Liver (tissue), 9 donors: ENCODE measurements around the gene FGF3. TPM values are rescaled to one million over a fixed set of nuclear protein-coding genes. Genes with fewer than 3 reads are reported as not detected.

Experiments
- DNase-seq: peaks from one replicate; pipeline ENCODE4 v3.0.0-alpha.2; 2017; ENCODE audit warnings: low spot score
- H3K27ac ChIP-seq, 2 donors: one replicate each; pipeline ENCODE4 v1.7.0; 2013; ENCODE audit warnings: inconsistent platforms in 2 of 2, low read length in 2 of 2, control low read depth in 1 of 2, low read depth in 1 of 2, mild to moderate bottlenecking in 1 of 2
- H3K27me3 ChIP-seq, 4 donors: one replicate each; pipeline versions ENCODE4 v1.6.1 to v1.7.0; 2013; ENCODE audit warnings: low read length in 3 of 4, inconsistent platforms in 1 of 4, mild to moderate bottlenecking in 1 of 4, moderate library complexity in 1 of 4; ENCODE audit not compliant: control insufficient read depth in 4 of 4, insufficient read depth in 4 of 4
- H3K36me3 ChIP-seq, 4 donors: one replicate each; pipeline versions ENCODE4 v1.6.1 to v1.7.0; 2013; ENCODE audit warnings: low read length in 3 of 4, mild to moderate bottlenecking in 3 of 4, low read depth in 1 of 4, moderate library complexity in 1 of 4; ENCODE audit not compliant: control insufficient read depth in 4 of 4, insufficient read depth in 3 of 4
- H3K4me1 ChIP-seq, 4 donors: one replicate each; pipeline versions ENCODE4 v1.6.1 to v1.7.0; 2013; ENCODE audit warnings: low read length in 3 of 4, mild to moderate bottlenecking in 3 of 4, moderate library complexity in 1 of 4; ENCODE audit not compliant: control insufficient read depth in 4 of 4, insufficient read depth in 4 of 4
- H3K4me3 ChIP-seq, 3 donors: one replicate each; pipeline versions ENCODE4 v1.6.1 to v1.7.0; 2013; ENCODE audit warnings: low read length in 3 of 3, control low read depth in 1 of 3, low read depth in 1 of 3, mild to moderate bottlenecking in 1 of 3
- H3K9ac ChIP-seq, 2 donors: one replicate each; pipeline ENCODE4 v1.7.0; 2013; ENCODE audit warnings: low read length in 2 of 2, mild to moderate bottlenecking in 2 of 2, moderate library complexity in 2 of 2, control low read depth in 1 of 2, low read depth in 1 of 2
- H3K9me3 ChIP-seq, 4 donors: one replicate each; pipeline versions ENCODE4 v1.6.1 to v1.7.0; 2013; ENCODE audit warnings: low read length in 3 of 4; ENCODE audit not compliant: control insufficient read depth in 4 of 4
- EGR1 ChIP-seq, 2 donors: IDR thresholded peaks; 2 replicates each; pipeline ENCODE4 v1.6.1; 2016 to 2018; ENCODE audit warnings: antibody characterized with exemption in 2 of 2, low read depth in 2 of 2
- FOXA2 ChIP-seq: IDR thresholded peaks from 2 replicates; pipeline ENCODE4 v1.6.1; 2016; ENCODE audit warnings: antibody characterized with exemption
- GABPA ChIP-seq, 2 donors: IDR thresholded peaks in 1 of 2; conservative IDR thresholded peaks in 1 of 2; 2 replicates each; pipeline ENCODE4 v1.6.1; 2016; ENCODE audit warnings: antibody characterized with exemption in 2 of 2, mild to moderate bottlenecking in 1 of 2, moderate library complexity in 1 of 2
- HNF4A ChIP-seq, 2 donors: conservative IDR thresholded peaks; 2 replicates each; pipeline ENCODE4 v1.6.1; 2016; ENCODE audit warnings: antibody characterized with exemption in 2 of 2, mild to moderate bottlenecking in 2 of 2
- HNF4G ChIP-seq: IDR thresholded peaks from 2 replicates; pipeline ENCODE4 v1.6.1; 2016; ENCODE audit warnings: antibody characterized with exemption
- NR2F2 ChIP-seq: IDR thresholded peaks from 2 replicates; pipeline ENCODE4 v1.6.1; 2016; ENCODE audit warnings: antibody characterized with exemption
- RAD21 ChIP-seq, 2 donors: IDR thresholded peaks; 2 replicates each; pipeline ENCODE4 v1.6.1; 2016; ENCODE audit warnings: antibody characterized with exemption in 2 of 2, mild to moderate bottlenecking in 2 of 2
- RXRA ChIP-seq, 2 donors: IDR thresholded peaks; 2 replicates each; pipeline ENCODE4 v1.6.1; 2017 to 2018; ENCODE audit warnings: antibody characterized with exemption in 2 of 2, mild to moderate bottlenecking in 1 of 2
- SP1 ChIP-seq: IDR thresholded peaks from 2 replicates; pipeline ENCODE4 v1.6.1; 2018; ENCODE audit warnings: antibody characterized with exemption, mild to moderate bottlenecking
- TAF1 ChIP-seq: conservative IDR thresholded peaks from 2 replicates; pipeline ENCODE4 v1.6.1; 2016; ENCODE audit warnings: antibody characterized with exemption, mild to moderate bottlenecking
- YY1 ChIP-seq: IDR thresholded peaks from 2 replicates; pipeline ENCODE4 v1.6.1; 2016; ENCODE audit warnings: antibody characterized with exemption, mild to moderate bottlenecking
- WGBS: extraction: QIAGEN DNeasy Blood & Tissue Kit; methylation state at CpG from one replicate; pipeline ENCODE4 v1.1.7; 2013; 5-methylcytosine and 5-hydroxymethylcytosine counted together
- polyA plus RNA-seq, 2 donors: library from polyadenylated mRNA; stranded (reverse) in 1 of 2; unstranded in 1 of 2; fragments of 200-250 nt in 1 of 2; fragments of >200 nt in 1 of 2; fragmentation: Nextera tagmentation in 1 of 2; extraction: Ambion mirVana in 1 of 2; gene quantifications; one replicate each; pipeline versions ENCODE4 v1.2.1 to v1.2.3, GENCODE V29; 2013 to 2015
- total RNA-seq, 2 donors: library from RNA; depleted of rRNA; stranded (reverse); fragments of >200 nt; gene quantifications; one replicate each; pipeline ENCODE4 v1.2.3, GENCODE V29; 2014
- TF ChIP-seq, protein P1 (sequence below): fragments of 150-350 bp; IDR thresholded peaks from 2 replicates; pipeline ENCODE4 v1.5.1; 2017; ENCODE audit warnings: improper control_type of control experiment, low read depth, low read length; ENCODE audit not compliant: missing input control
- TF ChIP-seq, protein P2 (sequence below): IDR thresholded peaks from 2 replicates; pipeline ENCODE4 v1.6.1; 2016; ENCODE audit warnings: antibody characterized with exemption
- TF ChIP-seq, protein P3 (sequence below): IDR thresholded peaks from 2 replicates; pipeline ENCODE4 v1.6.1; 2016; ENCODE audit warnings: antibody characterized with exemption
- donor health status: healthy.
- donor health status: healthy.
- donor health status: healthy.
- donor health status: healthy.
- donor health status: healthy.

The FGF3 gene
- total and polyA plus RNA-seq, 4 donors, result not detected

DNA sequence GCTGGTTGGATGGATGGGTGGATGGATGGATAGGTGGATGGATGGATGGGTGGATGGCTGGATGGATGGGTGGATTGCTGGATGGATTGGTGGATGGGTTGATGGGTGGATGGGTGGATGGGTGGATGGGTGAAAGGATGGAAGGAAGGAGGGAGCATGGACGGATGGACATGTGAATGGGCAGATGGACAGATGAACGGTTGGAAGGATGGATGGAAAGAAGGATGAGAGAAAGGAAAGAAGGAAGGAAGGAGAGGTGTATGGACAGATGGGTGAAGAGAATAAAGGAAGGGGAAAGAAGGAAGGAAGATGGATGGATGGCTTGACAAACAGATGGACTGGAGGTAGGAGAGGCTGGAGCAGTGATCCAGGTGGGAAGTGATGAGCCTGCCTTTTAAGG is 5.4 kb downstream of the FGF3 start:
- TF ChIP-seq YY1, result no peak
- TF ChIP-seq, protein P1, sequence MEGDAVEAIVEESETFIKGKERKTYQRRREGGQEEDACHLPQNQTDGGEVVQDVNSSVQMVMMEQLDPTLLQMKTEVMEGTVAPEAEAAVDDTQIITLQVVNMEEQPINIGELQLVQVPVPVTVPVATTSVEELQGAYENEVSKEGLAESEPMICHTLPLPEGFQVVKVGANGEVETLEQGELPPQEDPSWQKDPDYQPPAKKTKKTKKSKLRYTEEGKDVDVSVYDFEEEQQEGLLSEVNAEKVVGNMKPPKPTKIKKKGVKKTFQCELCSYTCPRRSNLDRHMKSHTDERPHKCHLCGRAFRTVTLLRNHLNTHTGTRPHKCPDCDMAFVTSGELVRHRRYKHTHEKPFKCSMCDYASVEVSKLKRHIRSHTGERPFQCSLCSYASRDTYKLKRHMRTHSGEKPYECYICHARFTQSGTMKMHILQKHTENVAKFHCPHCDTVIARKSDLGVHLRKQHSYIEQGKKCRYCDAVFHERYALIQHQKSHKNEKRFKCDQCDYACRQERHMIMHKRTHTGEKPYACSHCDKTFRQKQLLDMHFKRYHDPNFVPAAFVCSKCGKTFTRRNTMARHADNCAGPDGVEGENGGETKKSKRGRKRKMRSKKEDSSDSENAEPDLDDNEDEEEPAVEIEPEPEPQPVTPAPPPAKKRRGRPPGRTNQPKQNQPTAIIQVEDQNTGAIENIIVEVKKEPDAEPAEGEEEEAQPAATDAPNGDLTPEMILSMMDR, result no peak
- TF ChIP-seq HNF4A (conservative IDR thresholded peaks at IDR 0.05), result no peak
- TF ChIP-seq GABPA (IDR thresholded peaks at IDR 0.05 in 1 of 2, conservative IDR thresholded peaks at IDR 0.05 in 1 of 2), result no peak
- no peak overlapping the region for H3K4me3 ChIP-seq
- no peaks in the 10 kb centered on the region for H3K36me3 ChIP-seq
- peaks cover 4 to 20% (median 9%) of the 10 kb centered on the region in 4 donors for H3K4me1 ChIP-seq
- peaks cover 3 to 18% (median 9%) of the 10 kb centered on the region in 4 donors for H3K27me3 ChIP-seq
- 77% methylated on average over 2 of the region's 2 CpGs for WGBS
- no peak for DNase-seq
- H3K27ac ChIP-seq, result no peak overlapping the region
- H3K9me3 ChIP-seq, result no peaks in the 10 kb centered on the region
- no peak overlapping the region for H3K9ac ChIP-seq

DNA sequence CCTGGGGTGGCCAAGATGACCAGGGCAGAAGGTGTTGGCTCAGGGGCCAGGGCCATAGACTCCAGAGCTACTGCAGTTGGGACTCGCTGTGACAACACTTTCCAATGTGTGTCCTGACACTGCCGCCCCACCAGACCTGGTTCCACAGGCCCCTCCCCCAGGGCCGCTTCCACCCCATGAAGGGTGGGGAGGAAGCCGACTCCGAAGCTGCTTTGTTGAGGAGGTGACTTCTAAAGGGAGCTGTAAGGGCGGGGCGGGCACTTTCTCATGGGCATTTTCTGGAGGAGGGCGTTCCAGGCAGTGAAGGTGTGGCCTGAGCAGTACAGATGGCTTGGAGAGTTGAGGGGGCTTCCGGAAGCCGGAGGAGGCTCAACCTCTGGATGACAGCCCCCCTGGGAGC is 6.3 kb downstream of the FGF3 start:
- H3K4me1 ChIP-seq, result peaks cover 4 to 16% (median 9%) of the 10 kb centered on the region in 4 donors
- no peaks in the 10 kb centered on the region for H3K9me3 ChIP-seq
- TF ChIP-seq, protein P1, result no peak
- no peak for TF ChIP-seq GABPA (IDR thresholded peaks at IDR 0.05 in 1 of 2, conservative IDR thresholded peaks at IDR 0.05 in 1 of 2)
- H3K27me3 ChIP-seq, result peaks cover 3 to 13% (median 9%) of the 10 kb centered on the region in 4 donors
- no peak overlapping the region for H3K4me3 ChIP-seq
- no peak for DNase-seq
- H3K9ac ChIP-seq, result no peak overlapping the region
- H3K27ac ChIP-seq, result no peak overlapping the region
- 71% methylated on average over 10 of the region's 10 CpGs for WGBS
- no peaks in the 10 kb centered on the region for H3K36me3 ChIP-seq

DNA sequence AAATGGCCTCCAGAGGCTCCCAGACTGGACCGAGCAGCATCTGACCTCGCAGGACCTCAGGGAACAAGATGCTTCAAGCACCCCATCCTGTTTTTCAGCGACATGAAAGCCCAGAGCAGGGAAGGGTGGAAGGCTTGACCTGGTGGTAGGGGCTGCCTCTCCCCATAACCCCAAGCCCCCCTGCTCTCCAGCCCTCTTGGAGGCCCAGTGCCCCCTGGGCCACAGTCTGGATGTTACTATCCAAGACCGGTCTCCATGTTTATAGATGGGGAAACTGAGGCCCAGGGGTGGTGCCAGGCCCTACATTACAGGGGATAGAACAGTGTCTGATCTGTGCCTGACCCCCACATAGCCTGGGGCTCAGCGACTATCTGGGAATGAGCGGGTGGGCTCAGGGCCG is 7.0 kb downstream of the FGF3 start:
- Histone ChIP-seq H3K4me3 (no peak overlapping the region), H3K9ac (no peak overlapping the region), H3K9me3 (no peaks in the 10 kb centered on the region), H3K4me1 (peaks cover under 1 to 9% (median 5%) of the 10 kb centered on the region in 4 donors), H3K27me3 (peaks cover 3 to 11% (median 7%) of the 10 kb centered on the region in 4 donors), H3K27ac (no peak overlapping the region), H3K36me3 (no peaks in the 10 kb centered on the region)
- 88% methylated on average over 7 of the region's 7 CpGs for WGBS
- DNase-seq, result no peak
- TF ChIP-seq, protein P2, sequence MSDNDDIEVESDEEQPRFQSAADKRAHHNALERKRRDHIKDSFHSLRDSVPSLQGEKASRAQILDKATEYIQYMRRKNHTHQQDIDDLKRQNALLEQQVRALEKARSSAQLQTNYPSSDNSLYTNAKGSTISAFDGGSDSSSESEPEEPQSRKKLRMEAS, result no peak
- no peak for TF ChIP-seq HNF4A (conservative IDR thresholded peaks at IDR 0.05)
- TF ChIP-seq, protein P3, sequence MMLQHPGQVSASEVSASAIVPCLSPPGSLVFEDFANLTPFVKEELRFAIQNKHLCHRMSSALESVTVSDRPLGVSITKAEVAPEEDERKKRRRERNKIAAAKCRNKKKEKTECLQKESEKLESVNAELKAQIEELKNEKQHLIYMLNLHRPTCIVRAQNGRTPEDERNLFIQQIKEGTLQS, result no peak
- no peak for TF ChIP-seq RXRA (IDR thresholded peaks at IDR 0.05)
- TF ChIP-seq SP1, result no peak
- TF ChIP-seq HNF4G, result no peak
- TF ChIP-seq EGR1 (IDR thresholded peaks at IDR 0.05; ENCODE audit: low read depth in 2 of 2), result no peak
- no peak for TF ChIP-seq NR2F2
- TF ChIP-seq FOXA2, result no peak
- no peak for TF ChIP-seq TAF1
- no peak for TF ChIP-seq RAD21 (IDR thresholded peaks at IDR 0.05)
- no peak for TF ChIP-seq YY1
